WTC11 (cell line): ENCODE data around the gene DNASE2B.

Experiments used
- CREB1 ChIP-seq: sonication (generic); formaldehyde crosslinking; IDR thresholded peaks from 2 replicates; pipeline ENCODE4 v1.8.0; 2023; ENCODE audit warnings: mild to moderate bottlenecking, missing genetic modification reagents
- ELF4 ChIP-seq: sonication (generic); formaldehyde crosslinking; IDR thresholded peaks from 2 replicates; pipeline ENCODE4 v1.8.1; 2022; ENCODE audit warnings: low read depth, mild to moderate bottlenecking, moderate library complexity, missing genetic modification reagents
- ETV6 ChIP-seq: sonication (generic); formaldehyde crosslinking; IDR thresholded peaks from 2 replicates; pipeline ENCODE4 v1.8.1; 2022; ENCODE audit warnings: mild to moderate bottlenecking, missing genetic modification reagents
- SMAD3 ChIP-seq: sonication (generic); formaldehyde crosslinking; IDR thresholded peaks from 2 replicates; pipeline ENCODE4 v1.8.0; 2022; ENCODE audit warnings: missing genetic modification reagents, mild to moderate bottlenecking, borderline replicate concordance
- TEAD4 ChIP-seq: sonication (generic); formaldehyde crosslinking; IDR thresholded peaks from 2 replicates; pipeline ENCODE4 v1.8.0; 2022; ENCODE audit warnings: mild to moderate bottlenecking, missing genetic modification reagents
- TF ChIP-seq, protein P1 (sequence below): fragments of 200-600 bp; IDR thresholded peaks from 2 replicates; pipeline ENCODE4 v1.8.0; 2022; ENCODE audit warnings: antibody characterized with exemption
- TF ChIP-seq, protein P2 (sequence below): sonication (generic); formaldehyde crosslinking; IDR thresholded peaks from 2 replicates; pipeline ENCODE4 v1.8.1; 2023; ENCODE audit warnings: mild to moderate bottlenecking, missing genetic modification reagents

DNA sequence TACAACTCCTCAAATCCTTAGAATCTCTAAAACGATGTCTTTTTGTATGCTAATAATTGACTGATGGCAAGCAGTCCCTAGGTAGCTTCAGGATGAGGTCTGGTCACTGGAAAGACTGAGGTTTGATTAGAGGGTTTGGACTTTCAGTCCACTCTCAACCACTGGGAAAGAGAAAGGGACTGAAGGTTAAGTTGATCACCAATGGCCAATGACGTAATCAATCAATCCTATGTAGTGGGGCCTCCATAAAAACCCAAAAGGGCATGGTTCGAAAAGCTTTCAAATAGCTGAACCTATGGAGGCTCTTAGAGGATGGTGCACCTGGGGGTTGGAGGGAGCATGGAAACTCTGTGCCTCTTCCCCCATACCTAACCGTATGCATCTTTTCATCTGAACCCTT, 39.6 kb upstream of the DNASE2B start:
- TF ChIP-seq TEAD4, result no peak
- TF ChIP-seq, protein P1, sequence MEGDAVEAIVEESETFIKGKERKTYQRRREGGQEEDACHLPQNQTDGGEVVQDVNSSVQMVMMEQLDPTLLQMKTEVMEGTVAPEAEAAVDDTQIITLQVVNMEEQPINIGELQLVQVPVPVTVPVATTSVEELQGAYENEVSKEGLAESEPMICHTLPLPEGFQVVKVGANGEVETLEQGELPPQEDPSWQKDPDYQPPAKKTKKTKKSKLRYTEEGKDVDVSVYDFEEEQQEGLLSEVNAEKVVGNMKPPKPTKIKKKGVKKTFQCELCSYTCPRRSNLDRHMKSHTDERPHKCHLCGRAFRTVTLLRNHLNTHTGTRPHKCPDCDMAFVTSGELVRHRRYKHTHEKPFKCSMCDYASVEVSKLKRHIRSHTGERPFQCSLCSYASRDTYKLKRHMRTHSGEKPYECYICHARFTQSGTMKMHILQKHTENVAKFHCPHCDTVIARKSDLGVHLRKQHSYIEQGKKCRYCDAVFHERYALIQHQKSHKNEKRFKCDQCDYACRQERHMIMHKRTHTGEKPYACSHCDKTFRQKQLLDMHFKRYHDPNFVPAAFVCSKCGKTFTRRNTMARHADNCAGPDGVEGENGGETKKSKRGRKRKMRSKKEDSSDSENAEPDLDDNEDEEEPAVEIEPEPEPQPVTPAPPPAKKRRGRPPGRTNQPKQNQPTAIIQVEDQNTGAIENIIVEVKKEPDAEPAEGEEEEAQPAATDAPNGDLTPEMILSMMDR, result no peak
- no peak for TF ChIP-seq ELF4 (CRISPR knock-in tag)
- TF ChIP-seq CREB1, result no peak
- no peak for TF ChIP-seq ETV6 (CRISPR knock-in tag)
- TF ChIP-seq SMAD3 (CRISPR knock-in tag), result no peak
- TF ChIP-seq, protein P2, sequence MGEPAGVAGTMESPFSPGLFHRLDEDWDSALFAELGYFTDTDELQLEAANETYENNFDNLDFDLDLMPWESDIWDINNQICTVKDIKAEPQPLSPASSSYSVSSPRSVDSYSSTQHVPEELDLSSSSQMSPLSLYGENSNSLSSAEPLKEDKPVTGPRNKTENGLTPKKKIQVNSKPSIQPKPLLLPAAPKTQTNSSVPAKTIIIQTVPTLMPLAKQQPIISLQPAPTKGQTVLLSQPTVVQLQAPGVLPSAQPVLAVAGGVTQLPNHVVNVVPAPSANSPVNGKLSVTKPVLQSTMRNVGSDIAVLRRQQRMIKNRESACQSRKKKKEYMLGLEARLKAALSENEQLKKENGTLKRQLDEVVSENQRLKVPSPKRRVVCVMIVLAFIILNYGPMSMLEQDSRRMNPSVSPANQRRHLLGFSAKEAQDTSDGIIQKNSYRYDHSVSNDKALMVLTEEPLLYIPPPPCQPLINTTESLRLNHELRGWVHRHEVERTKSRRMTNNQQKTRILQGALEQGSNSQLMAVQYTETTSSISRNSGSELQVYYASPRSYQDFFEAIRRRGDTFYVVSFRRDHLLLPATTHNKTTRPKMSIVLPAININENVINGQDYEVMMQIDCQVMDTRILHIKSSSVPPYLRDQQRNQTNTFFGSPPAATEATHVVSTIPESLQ (CRISPR knock-in tag), result no peak
